ENCODE data around the gene PRM3. TPM values are rescaled to one million over a fixed set of nuclear protein-coding genes. Genes with fewer than 3 reads are reported as not detected.

Gene PRM3
- total and polyA plus RNA-seq, 2 donors (not counting 1 experiment from before 2014, with no cell fraction given) = not detected

DNA sequence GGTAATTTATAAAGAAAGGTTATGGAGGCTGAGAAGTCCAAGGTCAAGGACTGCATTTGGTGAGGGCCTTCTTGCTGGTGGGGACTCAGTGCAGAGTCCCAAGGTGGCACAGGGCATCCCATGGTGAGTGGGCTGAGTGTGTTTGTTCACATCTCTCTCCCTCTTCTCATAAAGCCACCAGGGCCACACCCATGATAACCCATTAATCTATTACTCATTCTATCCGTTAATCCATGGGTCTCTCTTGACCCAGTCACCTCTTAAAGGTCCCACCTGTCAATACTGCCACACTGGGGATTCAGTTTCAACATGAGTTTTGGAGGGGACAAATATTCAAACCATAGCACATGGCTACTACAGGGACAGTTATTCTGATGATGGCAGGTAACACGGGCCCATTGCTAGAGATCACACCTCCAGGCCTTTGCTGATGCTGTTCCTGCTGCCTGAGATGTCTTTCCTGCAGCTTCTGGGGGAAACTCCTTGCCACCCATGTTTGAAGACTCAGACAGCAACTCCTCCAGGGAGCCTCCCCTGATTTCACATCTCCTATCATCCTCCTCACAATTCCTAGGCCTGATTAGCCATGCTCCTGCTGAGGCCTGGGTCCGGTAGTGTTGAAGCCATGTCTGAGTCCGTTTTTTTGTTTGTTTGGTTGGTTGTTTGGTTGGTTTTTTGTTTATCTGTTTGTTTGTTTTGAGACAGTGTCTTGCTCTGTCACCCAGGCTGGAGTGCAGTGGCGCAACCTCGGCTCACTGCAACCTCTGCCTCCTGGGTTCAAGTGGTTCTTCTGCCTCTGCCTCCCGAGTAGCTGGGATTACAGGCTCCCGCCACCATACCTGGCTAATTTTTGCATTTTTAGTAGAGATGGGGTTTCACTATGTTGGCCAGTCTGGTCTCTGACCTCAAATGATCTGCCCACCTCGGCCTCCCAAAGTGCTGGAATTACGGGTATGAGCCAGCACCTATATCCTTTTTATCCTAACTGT is 33.5 kb downstream of the PRM3 start:
- DNase-seq (no peak), ATAC-seq (ENCODE audit: low read depth) (no peak)
- Mint-ChIP-seq H3K4me3 (no peak overlapping the region), H3K27ac (no peak overlapping the region), H3K27me3 (no peaks in the 10 kb centered on the region), H3K9me3 (ENCODE audit: insufficient read depth) (no peaks in the 10 kb centered on the region), H3K4me1 (peaks cover 2% of the 10 kb centered on the region)
- ChIA-PET CTCF (no interaction called here), POLR2A (no interaction called here)
- no peak overlapping the region for H3K9ac ChIP-seq (ENCODE audit: low read length)
- H3K79me2 ChIP-seq (ENCODE audit: control insufficient read depth, insufficient read depth, low read length) = no peaks in the 10 kb centered on the region
- H3K4me2 ChIP-seq (replicated peaks; ENCODE audit: low read depth, low read length, poor library complexity, severe bottlenecking) = no peak overlapping the region
- H3K4me3 ChIP-seq (ENCODE audit: control extremely low read depth in 1 of 5, extremely low read depth in 1 of 5, insufficient read depth in 1 of 5, low read depth in 2 of 5, low read length in 4 of 5) = no peak overlapping the region
- no peaks in the 10 kb centered on the region for H4K20me1 ChIP-seq (ENCODE audit: control insufficient read depth, insufficient read depth, low read length, poor library complexity, severe bottlenecking)
- WGBS (ENCODE audit: insufficient coverage) = 93% methylated on average over 7 of the region's 10 CpGs
- H3K36me3 ChIP-seq (replicated peaks in 1 of 2; ENCODE audit: control extremely low read depth in 1 of 2, control insufficient read depth in 1 of 2, extremely low read depth in 1 of 2, insufficient read depth in 2 of 2, low read length in 1 of 2) = no peaks in the 10 kb centered on the region
- peak overlapping the region; percentile 56 for H2AFZ ChIP-seq (ENCODE audit: insufficient read depth, low read depth, low read length, poor library complexity, severe bottlenecking)
- intact Hi-C loops (cut with micrococcal nuclease) = no loop called here
- H3K4me1 ChIP-seq (ENCODE audit: control insufficient read depth in 2 of 2, insufficient read depth in 2 of 2, low read length in 2 of 2) = peaks cover 3 to 5% of the 10 kb centered on the region in 2 donors
- TF ChIP-seq CTCF (IDR thresholded peaks at IDR 0.05) (no peak), EZH2 (IDR thresholded peaks at IDR 0.05; ENCODE audit: borderline replicate concordance, insufficient read depth, low read depth, low read length, poor library complexity, severe bottlenecking) (no peak)
- no peaks in the 10 kb centered on the region for H3K9me3 ChIP-seq (ENCODE audit: control extremely low read depth in 1 of 3, control insufficient read depth in 2 of 3, insufficient read depth in 1 of 3, low read length in 2 of 3)
- H3K27ac ChIP-seq (ENCODE audit: low read length in 2 of 2) = no peak overlapping the region
- no peaks in the 10 kb centered on the region for H3K27me3 ChIP-seq (replicated peaks in 1 of 4; ENCODE audit: control extremely low read depth in 1 of 4, control insufficient read depth in 3 of 4, insufficient read depth in 4 of 4, low read length in 3 of 4)

All from B cell (primary cell).